Effector CD4-positive, alpha-beta T cell (primary cell): ENCODE data around the gene DLEU7.

ENCODE experiments used
- DNase-seq: peaks from one replicate; pipeline ENCODE4 v3.0.0-alpha.2; 2020

The DLEU7 gene

GRCh38 chr13:50788551-50789210 is 54.8 kb downstream of the DLEU7 start:
- DNase-seq: no peak

- no peak for DNase-seq
Observed at GRCh38 chr13:50787316-50788195, 55.9 kb downstream of the DLEU7 start.

GRCh38 chr13:50783717-50784290 is 59.7 kb downstream of the DLEU7 start:
- DNase-seq: no peak

- DNase-seq: no peak
Observed at GRCh38 chr13:50783066-50783465, 60.4 kb downstream of the DLEU7 start.

- no peak for DNase-seq
Observed at GRCh38 chr13:50780201-50781015, 63.1 kb downstream of the DLEU7 start.

GRCh38 chr13:50779443-50780200 is 63.9 kb downstream of the DLEU7 start:
- no peak for DNase-seq
